Peyer's patch (tissue), 4 donors: ENCODE data around the gene IRF8.

Experiments
- CTCF ChIP-seq, 6 experiments: fragments of 450-650 bp in 4 of 6; fragments of 200-600 bp in 2 of 6; sonication (generic) in 1 of 6; IDR thresholded peaks; one replicate each; pipeline ENCODE4 v1.5.1; 2017 to 2019; ENCODE audit warnings: antibody characterized with exemption in 6 of 6, mild to moderate bottlenecking in 3 of 6, moderate library complexity in 1 of 6
- POLR2A ChIP-seq, 2 donors: fragments of 450-650 bp; IDR thresholded peaks; one replicate each; pipeline ENCODE4 v1.5.1; 2017; ENCODE audit warnings: antibody characterized with exemption in 2 of 2, mild to moderate bottlenecking in 2 of 2, moderate library complexity in 2 of 2

DNA sequence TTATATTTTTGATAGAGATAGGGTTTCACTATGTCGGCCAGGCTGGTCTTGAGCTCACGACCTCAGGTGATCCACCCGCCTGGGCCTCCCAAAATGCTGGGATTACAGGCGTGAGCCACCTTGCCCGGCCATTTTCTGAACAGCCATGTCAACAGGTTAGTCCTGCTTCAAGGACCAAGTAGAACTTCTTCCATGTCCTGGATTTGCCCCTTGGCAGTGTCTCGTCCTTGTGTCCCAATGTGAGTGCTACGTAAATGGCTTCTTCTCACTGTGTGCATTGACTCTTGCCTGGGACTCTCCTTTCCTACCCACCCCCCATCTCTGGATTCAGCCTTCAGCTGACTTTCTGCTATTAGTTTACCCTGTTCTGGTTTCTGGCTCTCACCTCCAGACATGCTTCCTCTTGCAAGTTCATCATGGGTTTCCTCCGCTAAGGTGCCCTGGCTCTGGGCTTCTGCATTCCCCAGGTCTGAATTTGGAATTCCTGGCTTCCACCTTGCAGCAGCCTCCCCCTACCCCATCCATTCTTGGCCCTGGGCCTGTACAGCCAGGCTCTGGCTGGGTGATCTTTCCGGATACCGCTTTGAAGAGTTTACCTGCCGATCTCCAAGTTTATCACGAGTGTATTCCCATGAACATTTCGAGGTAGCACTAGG, 14.0 kb upstream of the IRF8 start:
- TF ChIP-seq CTCF (IDR thresholded peaks at IDR 0.05) = no peak
- no peak for TF ChIP-seq POLR2A (IDR thresholded peaks at IDR 0.05)
